GM13977 (cell line): Measurements from ENCODE around the gene NMRK2.
"Not testable (repeated sequence)": the region's sequence is repeated elsewhere in the genome, so short reads cannot be mapped to it uniquely, and the experiment has no call there.

Experiments
- DNase-seq: peaks from one replicate; pipeline ENCODE4 v3.0.0; 2012; ENCODE audit warnings: low spot score
- in situ Hi-C: fragments of 300-500 bp; cut with MboI; formaldehyde crosslinking; loops from one replicate; pipeline ENCODE4 v1.12.0; 2022; ENCODE audit warnings: low sequenced_read_pairs, low pct_unique_long_range_greater_than_20kb, mixed read lengths, inconsistent platforms; ENCODE audit not compliant: unreplicated experiment
- TF ChIP-seq, protein P1 (sequence below): IDR thresholded peaks from 2 replicates; pipeline ENCODE4 v1.5.1; 2012; ENCODE audit warnings: mild to moderate bottlenecking, control low read depth; ENCODE audit not compliant: insufficient read depth; ENCODE audit errors: extremely low read depth, missing control alignments

The NMRK2 gene, protein sequence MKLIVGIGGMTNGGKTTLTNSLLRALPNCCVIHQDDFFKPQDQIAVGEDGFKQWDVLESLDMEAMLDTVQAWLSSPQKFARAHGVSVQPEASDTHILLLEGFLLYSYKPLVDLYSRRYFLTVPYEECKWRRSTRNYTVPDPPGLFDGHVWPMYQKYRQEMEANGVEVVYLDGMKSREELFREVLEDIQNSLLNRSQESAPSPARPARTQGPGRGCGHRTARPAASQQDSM

DNA sequence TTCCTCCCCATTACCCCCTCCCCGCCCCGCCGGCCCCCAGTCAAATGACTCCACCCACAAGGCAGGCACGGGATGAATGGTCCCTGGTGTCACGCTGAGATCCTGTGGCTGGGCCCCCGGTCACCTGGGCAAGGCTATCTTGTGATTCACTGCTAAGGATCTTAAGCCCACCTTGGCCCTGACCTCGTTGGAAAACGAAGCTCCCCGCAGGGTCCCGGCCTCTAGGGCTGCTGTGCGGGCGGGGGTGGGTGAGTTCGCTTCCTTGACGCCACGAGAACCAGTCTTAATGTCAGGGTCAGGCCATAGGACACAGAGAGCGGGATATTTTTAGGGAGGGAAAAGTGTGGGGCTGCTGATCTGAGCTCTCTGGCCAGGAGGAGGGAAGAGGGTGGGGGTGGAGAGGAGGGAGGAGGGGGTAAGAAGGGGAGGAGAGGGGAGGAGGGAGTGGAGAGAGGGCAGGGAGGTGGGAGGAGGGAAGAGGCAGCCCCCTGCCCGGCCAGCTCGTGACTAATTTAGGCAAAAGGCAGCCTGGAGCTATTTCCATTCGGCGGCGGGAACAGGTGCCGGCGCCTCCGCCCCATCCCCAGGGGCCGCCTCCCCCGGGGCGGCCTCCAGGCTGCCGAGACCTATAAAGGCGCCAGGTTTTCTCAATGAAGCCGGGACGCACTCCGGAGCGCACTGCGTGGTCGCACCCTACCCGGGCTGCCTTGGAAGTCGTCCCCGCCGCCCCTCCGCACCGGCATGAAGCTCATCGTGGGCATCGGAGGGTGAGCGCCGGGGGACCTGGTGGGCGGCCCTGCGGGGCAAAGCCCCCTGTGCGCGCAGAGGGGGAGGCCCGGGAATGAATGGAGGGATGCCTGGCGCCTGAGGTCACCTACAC lies at the start of gene NMRK2:
Gene NMRK2 (plus strand): TSS at position 139 of the 880 bp plus-strand sequence. CDS start 603 bp downstream, at position 742.
- TF ChIP-seq, protein P1, sequence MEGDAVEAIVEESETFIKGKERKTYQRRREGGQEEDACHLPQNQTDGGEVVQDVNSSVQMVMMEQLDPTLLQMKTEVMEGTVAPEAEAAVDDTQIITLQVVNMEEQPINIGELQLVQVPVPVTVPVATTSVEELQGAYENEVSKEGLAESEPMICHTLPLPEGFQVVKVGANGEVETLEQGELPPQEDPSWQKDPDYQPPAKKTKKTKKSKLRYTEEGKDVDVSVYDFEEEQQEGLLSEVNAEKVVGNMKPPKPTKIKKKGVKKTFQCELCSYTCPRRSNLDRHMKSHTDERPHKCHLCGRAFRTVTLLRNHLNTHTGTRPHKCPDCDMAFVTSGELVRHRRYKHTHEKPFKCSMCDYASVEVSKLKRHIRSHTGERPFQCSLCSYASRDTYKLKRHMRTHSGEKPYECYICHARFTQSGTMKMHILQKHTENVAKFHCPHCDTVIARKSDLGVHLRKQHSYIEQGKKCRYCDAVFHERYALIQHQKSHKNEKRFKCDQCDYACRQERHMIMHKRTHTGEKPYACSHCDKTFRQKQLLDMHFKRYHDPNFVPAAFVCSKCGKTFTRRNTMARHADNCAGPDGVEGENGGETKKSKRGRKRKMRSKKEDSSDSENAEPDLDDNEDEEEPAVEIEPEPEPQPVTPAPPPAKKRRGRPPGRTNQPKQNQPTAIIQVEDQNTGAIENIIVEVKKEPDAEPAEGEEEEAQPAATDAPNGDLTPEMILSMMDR, result no peak
- no peak for DNase-seq
- in situ Hi-C loops, result no loop called here

DNA sequence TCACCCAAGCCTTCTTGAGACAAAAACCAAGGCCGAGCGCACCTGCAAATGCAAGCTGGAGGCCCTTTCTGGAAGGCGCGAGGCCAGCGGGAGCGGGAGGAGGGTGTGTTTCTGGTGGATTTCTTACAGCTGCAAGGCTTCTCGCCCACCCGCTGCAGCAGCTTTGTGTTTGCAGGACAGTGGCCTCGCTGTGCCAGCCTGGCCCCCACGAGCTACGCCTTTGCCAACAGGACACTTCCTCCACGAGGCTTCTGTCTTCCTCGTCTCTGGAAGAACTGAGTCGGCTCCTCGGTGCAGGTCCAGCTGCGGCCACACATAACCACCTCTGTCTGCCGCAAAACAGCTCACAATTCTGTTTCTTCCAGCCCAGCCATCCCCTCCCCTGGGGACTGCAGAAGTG lies 42.3 kb upstream of the NMRK2 start:
- no peak for DNase-seq
- TF ChIP-seq, protein P1, result no peak
- in situ Hi-C loops, result no loop called here

DNA sequence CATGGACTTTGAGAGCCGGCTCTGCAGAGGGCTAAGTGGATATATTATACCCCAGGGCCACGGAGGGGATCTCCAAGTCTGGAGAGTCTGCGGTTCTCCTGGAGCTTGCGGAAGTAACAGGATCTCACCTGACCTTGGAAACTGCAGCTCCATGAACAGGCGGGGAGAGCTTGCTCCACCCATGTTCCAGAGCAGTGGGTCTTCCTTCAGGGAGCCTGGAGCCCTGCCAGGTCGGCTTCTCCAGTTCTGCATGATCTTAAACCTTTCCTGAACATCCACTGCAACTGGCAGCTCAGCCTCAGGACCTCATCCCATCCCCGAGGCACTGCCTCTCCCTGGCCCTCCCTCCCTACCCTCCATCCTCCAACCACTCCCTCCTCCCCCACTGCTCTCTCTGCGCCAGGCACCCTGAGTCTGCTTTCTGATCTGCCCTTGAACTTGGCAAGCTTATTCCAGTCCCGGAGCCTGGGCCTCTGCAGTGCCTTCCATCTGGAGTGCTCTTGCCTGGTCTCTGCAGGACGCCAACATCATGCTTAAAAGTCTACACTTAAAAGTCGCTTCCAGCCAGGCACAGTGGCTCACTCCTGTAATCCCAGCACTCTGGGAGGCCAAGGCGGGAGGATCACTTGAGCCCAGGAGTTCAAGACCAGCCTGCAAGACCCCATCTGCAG lies 39.2 kb upstream of the NMRK2 start:
- in situ Hi-C loops, result no loop called here
- DNase-seq, result no peak
- TF ChIP-seq, protein P1, result no peak

DNA sequence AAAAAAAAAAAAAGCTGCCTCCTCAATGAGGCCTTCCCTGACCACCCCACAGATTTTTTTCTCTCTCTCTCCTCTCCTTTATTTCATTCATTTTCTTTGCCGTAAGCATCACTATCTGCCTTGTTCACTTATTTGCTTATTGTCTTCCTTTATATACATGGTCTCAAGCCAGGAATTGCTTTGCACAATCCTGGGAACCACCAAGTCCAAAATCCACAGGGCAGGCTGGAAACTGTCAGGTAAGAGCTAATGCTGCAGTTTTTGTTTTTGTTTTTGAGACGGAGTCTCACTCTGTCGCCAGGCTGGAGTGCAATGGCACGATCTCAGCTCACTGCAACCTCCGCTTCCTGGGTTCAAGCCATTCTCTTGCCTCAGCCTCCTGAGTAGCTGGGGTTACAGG lies 37.9 kb upstream of the NMRK2 start:
- in situ Hi-C loops, DNase-seq: not testable (repeated sequence)

DNA sequence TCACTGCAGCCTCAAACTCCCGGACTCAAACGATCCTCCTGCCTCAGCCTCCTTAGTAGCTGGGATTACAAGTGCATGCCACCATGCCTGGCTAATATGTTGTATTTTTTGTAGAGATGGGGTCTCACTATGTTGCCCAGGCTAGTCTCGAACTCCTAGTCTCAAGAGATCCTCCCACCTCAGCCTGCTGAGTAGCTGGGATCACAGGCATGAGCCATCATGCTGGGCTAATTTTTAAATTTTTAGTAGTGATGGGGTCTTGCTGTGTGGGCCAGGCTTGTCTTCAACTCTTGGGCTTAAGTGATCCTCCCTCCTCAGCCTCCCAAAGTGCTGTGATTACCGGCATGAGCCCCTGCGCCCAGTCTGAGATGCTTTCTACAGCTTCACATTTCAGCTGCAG lies 37.1 kb upstream of the NMRK2 start:
- no peak for DNase-seq
- TF ChIP-seq, protein P1, result no peak
- in situ Hi-C loops, result no loop called here

DNA sequence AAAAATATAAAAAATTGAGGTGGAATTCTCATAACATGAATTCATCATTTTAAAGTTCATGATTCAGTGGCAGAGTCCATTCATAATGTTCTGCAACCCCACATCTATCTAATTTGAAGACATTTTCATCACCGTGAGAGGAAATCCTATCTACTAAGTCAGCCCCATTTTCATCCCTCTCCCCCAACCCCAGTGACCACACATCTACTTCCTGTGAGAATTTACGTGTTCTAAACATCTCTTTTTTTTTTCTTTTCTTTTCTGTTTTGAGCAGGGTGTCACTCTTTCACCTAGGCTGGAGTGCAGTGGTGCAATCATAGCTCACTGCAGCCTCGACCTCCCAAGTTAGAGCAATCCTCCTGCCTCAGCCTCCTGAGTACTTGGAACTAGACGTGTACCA lies 34.9 kb upstream of the NMRK2 start:
- in situ Hi-C loops, result no loop called here
- TF ChIP-seq, protein P1, result no peak

More for the DNA sequence above, 34.9 kb upstream of the NMRK2 start:
- no peak for DNase-seq
